ENCODE measurements around the gene AMACR. TPM values are rescaled to one million over a fixed set of nuclear protein-coding genes. Genes with fewer than 3 reads are reported as not detected.
A peak's percentile ranks its signal among the peaks of the same experiment; 100 is the strongest.
"Not testable (repeated sequence)": the region's sequence is repeated elsewhere in the genome, so short reads cannot be mapped to it uniquely, and the experiment has no call there.

The AMACR gene
- total RNA-seq, 1 donor from 2014 or later, result 30.7 TPM

- H3K27ac Mint-ChIP-seq, result no peak overlapping the region
- no peaks in the 10 kb centered on the region for H3K27me3 Mint-ChIP-seq
- H3K9me3 Mint-ChIP-seq, result peaks cover 4% of the 10 kb centered on the region
- H3K4me1 Mint-ChIP-seq (ENCODE audit: unreplicated experiment), result peaks cover 16% of the 10 kb centered on the region
- no peak for TF ChIP-seq CTCF (conservative IDR thresholded peaks at IDR 0.05)
- H3K36me3 Mint-ChIP-seq, result no peaks in the 10 kb centered on the region
- no peak for DNase-seq (ENCODE audit: extremely low spot score, unreplicated experiment)
- no peak overlapping the region for H3K4me3 Mint-ChIP-seq
These were observed 5.7 kb upstream of the AMACR start for GRCh38 chr5:34013547-34013946.

GRCh38 chr5:34012791-34013190, 4.9 kb upstream of the AMACR start:
- no peaks in the 10 kb centered on the region for H3K27me3 Mint-ChIP-seq
- H3K36me3 Mint-ChIP-seq, result no peaks in the 10 kb centered on the region
- H3K27ac Mint-ChIP-seq, result no peak overlapping the region
- TF ChIP-seq CTCF (conservative IDR thresholded peaks at IDR 0.05), result no peak
- DNase-seq (ENCODE audit: extremely low spot score, unreplicated experiment), result no peak
- peaks cover 4% of the 10 kb centered on the region for H3K9me3 Mint-ChIP-seq
- H3K4me1 Mint-ChIP-seq (ENCODE audit: unreplicated experiment), result peaks cover 16% of the 10 kb centered on the region
- no peak overlapping the region for H3K4me3 Mint-ChIP-seq

- DNase-seq (ENCODE audit: extremely low spot score, unreplicated experiment), result no peak
- H3K36me3 Mint-ChIP-seq, result no peaks in the 10 kb centered on the region
- H3K27ac Mint-ChIP-seq, result no peak overlapping the region
- peaks cover 4% of the 10 kb centered on the region for H3K9me3 Mint-ChIP-seq
- TF ChIP-seq CTCF (conservative IDR thresholded peaks at IDR 0.05), result no peak
- no peak overlapping the region for H3K4me3 Mint-ChIP-seq
- no peaks in the 10 kb centered on the region for H3K27me3 Mint-ChIP-seq
- H3K4me1 Mint-ChIP-seq (ENCODE audit: unreplicated experiment), result peaks cover 21% of the 10 kb centered on the region
These were observed 3.7 kb upstream of the AMACR start for GRCh38 chr5:34011536-34011935.

- not testable (repeated sequence) for DNase-seq (ENCODE audit: extremely low spot score, unreplicated experiment); H3K4me3 Mint-ChIP-seq; H3K36me3 Mint-ChIP-seq; H3K9me3 Mint-ChIP-seq; H3K27me3 Mint-ChIP-seq
- Mint-ChIP-seq H3K27ac (peak overlapping the region; percentile 22), H3K4me1 (ENCODE audit: unreplicated experiment) (peaks cover 21% of the 10 kb centered on the region)
These were observed 2.3 kb upstream of the AMACR start for GRCh38 chr5:34010146-34010545.

- peak overlapping the region; percentile 95 for H3K4me3 Mint-ChIP-seq
- TF ChIP-seq CTCF (conservative IDR thresholded peaks at IDR 0.05), result no peak
- peaks cover 4% of the 10 kb centered on the region for H3K9me3 Mint-ChIP-seq
- H3K4me1 Mint-ChIP-seq (ENCODE audit: unreplicated experiment), result peaks cover 21% of the 10 kb centered on the region
- no peaks in the 10 kb centered on the region for H3K27me3 Mint-ChIP-seq
- no peak for DNase-seq (ENCODE audit: extremely low spot score, unreplicated experiment)
- H3K27ac Mint-ChIP-seq, result peak overlapping the region; percentile 95
- H3K36me3 Mint-ChIP-seq, result no peaks in the 10 kb centered on the region
These were observed 1.8 kb upstream of the AMACR start for GRCh38 chr5:34009610-34010009.

- peak overlapping the region; percentile 95 for H3K4me3 Mint-ChIP-seq
- peak overlapping the region; percentile 95 for H3K27ac Mint-ChIP-seq
- DNase-seq (ENCODE audit: extremely low spot score, unreplicated experiment), result no peak
- no peak for TF ChIP-seq CTCF (conservative IDR thresholded peaks at IDR 0.05)
- peaks cover 23% of the 10 kb centered on the region for H3K4me1 Mint-ChIP-seq (ENCODE audit: unreplicated experiment)
- H3K9me3 Mint-ChIP-seq, result peaks cover 4% of the 10 kb centered on the region
- peaks cover 2% of the 10 kb centered on the region for H3K36me3 Mint-ChIP-seq
- no peaks in the 10 kb centered on the region for H3K27me3 Mint-ChIP-seq
These were observed 952 bp upstream of the AMACR start for GRCh38 chr5:34008802-34009201.

All from type B pancreatic cell (in vitro differentiated cells).